ENCODE results near the gene SYS1. TPM values are rescaled to one million over a fixed set of nuclear protein-coding genes. Genes with fewer than 3 reads are reported as not detected.
A peak's percentile ranks its signal among the peaks of the same experiment; 100 is the strongest.

The SYS1 gene
- polyA plus RNA-seq, 1 experiment: 25.1 TPM

DNA sequence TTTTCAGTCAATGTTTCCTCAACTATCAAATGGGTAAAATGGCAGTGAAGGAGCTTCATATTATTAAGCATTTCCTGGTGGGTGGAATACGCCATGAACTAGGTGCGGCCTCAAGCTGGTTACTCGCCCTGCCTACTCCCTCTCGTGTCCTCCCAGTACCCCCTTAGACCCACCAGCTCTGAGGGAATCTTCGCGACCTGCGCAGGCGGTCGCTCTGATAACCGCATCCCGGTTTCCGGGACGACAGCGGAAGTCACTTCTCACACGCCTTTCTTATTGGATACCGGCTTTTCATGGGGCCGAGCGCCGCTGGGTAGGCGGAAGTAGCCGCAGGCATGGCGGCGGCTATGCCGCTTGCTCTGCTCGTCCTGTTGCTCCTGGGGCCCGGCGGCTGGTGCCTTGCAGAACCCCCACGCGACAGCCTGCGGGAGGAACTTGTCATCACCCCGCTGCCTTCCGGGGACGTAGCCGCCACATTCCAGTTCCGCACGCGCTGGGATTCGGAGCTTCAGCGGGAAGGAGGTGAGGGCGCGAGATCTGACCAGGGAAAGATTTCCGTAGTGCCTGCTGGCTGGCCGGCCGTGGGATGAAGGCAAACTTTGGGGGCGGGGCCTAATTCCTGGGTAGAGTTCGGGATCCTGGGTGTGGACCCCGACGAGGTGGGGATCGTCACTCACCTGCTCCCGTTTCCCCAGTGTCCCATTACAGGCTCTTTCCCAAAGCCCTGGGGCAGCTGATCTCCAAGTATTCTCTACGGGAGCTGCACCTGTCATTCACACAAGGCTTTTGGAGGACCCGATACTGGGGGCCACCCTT is 53.1 kb downstream of the SYS1 start, which contains the start of gene PIGT:
TSS of gene PIGT (plus strand) at position 320 of the 816 bp plus-strand sequence. CDS start at position 336, 16 bp downstream.
- ChIA-PET POLR2A (interaction anchor here (0.6 to 1.5 kb wide), 5 partner anchors 21 to 701 kb away, joined by 3 to 5 read pairs (median 5); partner anchors contain the start of genes CCN5 and SYS1), CTCF (interaction anchor here (1.2 to 5.0 kb wide), 6 partner anchors 21 to 97 kb away, joined by 3 to 36 read pairs (median 6); partner anchors contain the start of gene SYS1)
- no peak for DNase-seq (ENCODE audit: low read depth, low spot score)
- no peaks in the 10 kb centered on the region; the same call in 1 of the 2 replicates for H3K9me3 ChIP-seq (ENCODE audit: control insufficient read depth, insufficient read depth, low read length)
- peak within 1 kb of the TSS; percentile 93 for H3K4me3 ChIP-seq (ENCODE audit: low read depth, low read length)
- TF ChIP-seq, protein P1, sequence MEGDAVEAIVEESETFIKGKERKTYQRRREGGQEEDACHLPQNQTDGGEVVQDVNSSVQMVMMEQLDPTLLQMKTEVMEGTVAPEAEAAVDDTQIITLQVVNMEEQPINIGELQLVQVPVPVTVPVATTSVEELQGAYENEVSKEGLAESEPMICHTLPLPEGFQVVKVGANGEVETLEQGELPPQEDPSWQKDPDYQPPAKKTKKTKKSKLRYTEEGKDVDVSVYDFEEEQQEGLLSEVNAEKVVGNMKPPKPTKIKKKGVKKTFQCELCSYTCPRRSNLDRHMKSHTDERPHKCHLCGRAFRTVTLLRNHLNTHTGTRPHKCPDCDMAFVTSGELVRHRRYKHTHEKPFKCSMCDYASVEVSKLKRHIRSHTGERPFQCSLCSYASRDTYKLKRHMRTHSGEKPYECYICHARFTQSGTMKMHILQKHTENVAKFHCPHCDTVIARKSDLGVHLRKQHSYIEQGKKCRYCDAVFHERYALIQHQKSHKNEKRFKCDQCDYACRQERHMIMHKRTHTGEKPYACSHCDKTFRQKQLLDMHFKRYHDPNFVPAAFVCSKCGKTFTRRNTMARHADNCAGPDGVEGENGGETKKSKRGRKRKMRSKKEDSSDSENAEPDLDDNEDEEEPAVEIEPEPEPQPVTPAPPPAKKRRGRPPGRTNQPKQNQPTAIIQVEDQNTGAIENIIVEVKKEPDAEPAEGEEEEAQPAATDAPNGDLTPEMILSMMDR (IDR thresholded peaks at IDR 0.05; ENCODE audit: low read depth, low read length): no peak
- H3K27me3 ChIP-seq (ENCODE audit: control insufficient read depth, insufficient read depth, low read length): no peaks in the 10 kb centered on the region
- peak within 1 kb of the TSS; percentile 48 for H3K27ac ChIP-seq (ENCODE audit: low read depth, low read length)

GRCh38 chr20:45416917-45417316 is 54.0 kb downstream of the SYS1 start:
- POLR2A ChIA-PET: interaction anchor here (1.5 kb wide), 1 partner anchor 20 kb away, joined by 5 read pairs; no protein-coding TSS in a partner anchor
- DNase-seq (ENCODE audit: low read depth, low spot score): no peak
- TF ChIP-seq, protein P1 (IDR thresholded peaks at IDR 0.05; ENCODE audit: low read depth, low read length): no peak
- Histone ChIP-seq H3K27me3 (ENCODE audit: control insufficient read depth, insufficient read depth, low read length) (no peaks in the 10 kb centered on the region), H3K4me3 (ENCODE audit: low read depth, low read length) (peak overlapping the region; percentile 93), H3K27ac (ENCODE audit: low read depth, low read length) (no peak overlapping the region), H3K9me3 (ENCODE audit: control insufficient read depth, insufficient read depth, low read length) (no peaks in the 10 kb centered on the region; the same call in 1 of the 2 replicates)
- CTCF ChIA-PET: interaction anchor here (1.8 to 5.0 kb wide), 3 partner anchors 20 to 55 kb away, joined by 7 to 36 read pairs (median 20); no protein-coding TSS in a partner anchor

Other genes starting within 250 kb of the SYS1 start
- gene WFDC5, start 248.0 kb upstream of the SYS1 start, polyA plus RNA-seq (2011; rRNA removed): not detected in 2 replicates
- not detected in 2 replicates for gene WFDC12, start 238.7 kb upstream of the SYS1 start, polyA plus RNA-seq (2011; rRNA removed)
- gene PI3, start 188.3 kb upstream of the SYS1 start, polyA plus RNA-seq (2011; rRNA removed): not detected in 2 replicates
- gene SEMG1, start 156.1 kb upstream of the SYS1 start, polyA plus RNA-seq (2011; rRNA removed): not detected in 2 replicates
- not detected in 2 replicates for gene SEMG2, start 141.8 kb upstream of the SYS1 start, polyA plus RNA-seq (2011; rRNA removed)
- gene SLPI, start 108.6 kb upstream of the SYS1 start, polyA plus RNA-seq (2011; rRNA removed): not detected in 2 replicates
- not detected in 2 replicates for gene RBPJL, start 56.3 kb upstream of the SYS1 start, polyA plus RNA-seq (2011; rRNA removed)
- gene MATN4, start 54.9 kb upstream of the SYS1 start, polyA plus RNA-seq (2011; rRNA removed): 0.04 TPM in 1 of 2 replicates, not detected in the other
- gene SDC4, start 14.7 kb upstream of the SYS1 start, polyA plus RNA-seq (2011; rRNA removed): 177 and 204 TPM in 2 replicates
- gene TP53TG5, start 15.2 kb downstream of the SYS1 start, polyA plus RNA-seq (2011; rRNA removed): not detected in 2 replicates
- 12.8 and 13.8 TPM in 2 replicates for gene DBNDD2, start 45.1 kb downstream of the SYS1 start, polyA plus RNA-seq (2011; rRNA removed)
- gene PIGT, start 53.0 kb downstream of the SYS1 start, polyA plus RNA-seq (2011; rRNA removed): 114 and 140 TPM in 2 replicates
- gene WFDC2, start 106.6 kb downstream of the SYS1 start, polyA plus RNA-seq (2011; rRNA removed): not detected in 2 replicates
- gene SPINT3, start 152.5 kb downstream of the SYS1 start, polyA plus RNA-seq (2011; rRNA removed): not detected in 2 replicates
- not detected in 2 replicates for gene WFDC6, start 176.3 kb downstream of the SYS1 start, polyA plus RNA-seq (2011; rRNA removed)
- not detected in 2 replicates for gene EPPIN, start 184.2 kb downstream of the SYS1 start, polyA plus RNA-seq (2011; rRNA removed)
- not detected in 2 replicates for gene WFDC8, start 216.1 kb downstream of the SYS1 start, polyA plus RNA-seq (2011; rRNA removed)